ENCODE measurements around the gene SMO. TPM values are rescaled to one million over a fixed set of nuclear protein-coding genes. Genes with fewer than 3 reads are reported as not detected.

Gene SMO
- total and polyA plus RNA-seq, 9 of the 15 experiments (the other 6 are each of a cell fraction or from before 2014, with no cell fraction given), result 0.05 to 0.13 (median 0.10) TPM; not detected in 5

- TF ChIP-seq ZBTB33 (CRISPR knock-in tag; IDR thresholded peaks at IDR 0.05), result peak; percentile 67
- no peak for TF ChIP-seq ZNF780A (CRISPR knock-in tag; IDR thresholded peaks at IDR 0.05)
- no peak for TF ChIP-seq BRCA1 (IDR thresholded peaks at IDR 0.05)
- TF ChIP-seq BRCA1 (CRISPR knock-in tag; IDR thresholded peaks at IDR 0.05), result no peak
- TF ChIP-seq NCOA4 (IDR thresholded peaks at IDR 0.05; ENCODE audit: partially characterized antibody), result no peak
- TF ChIP-seq EP400 (IDR thresholded peaks at IDR 0.05), result no peak
- TF ChIP-seq ZKSCAN1 (IDR thresholded peaks at IDR 0.05; ENCODE audit: low read depth, low read length), result no peak
- TF ChIP-seq TFAP4 (CRISPR knock-in tag; IDR thresholded peaks at IDR 0.05; ENCODE audit: borderline replicate concordance), result peak; percentile 76
- TF ChIP-seq PBX2 (CRISPR knock-in tag; IDR thresholded peaks at IDR 0.05; ENCODE audit: low read depth), result no peak
- no peak for TF ChIP-seq PBX2 (tag; conservative IDR thresholded peaks at IDR 0.05; ENCODE audit: low read depth)
- TF ChIP-seq SIRT6 (IDR thresholded peaks at IDR 0.05; ENCODE audit: low read depth, low read length), result no peak
- TF ChIP-seq SOX6 (IDR thresholded peaks at IDR 0.05), result peak; percentile 54; the same call in 1 of the 2 replicates
- TF ChIP-seq PCBP1 (IDR thresholded peaks at IDR 0.05; ENCODE audit: low read depth, low read length, poor library complexity, severe bottlenecking), result no peak
- TF ChIP-seq MTA3 (IDR thresholded peaks at IDR 0.05; ENCODE audit: borderline replicate concordance), result peak; percentile 45; the same call in 1 of the 2 replicates
- TF ChIP-seq TEAD4 (IDR thresholded peaks at IDR 0.05; ENCODE audit: low read length), result no peak
- no peak for TF ChIP-seq TEAD4 (CRISPR knock-in tag; IDR thresholded peaks at IDR 0.05; ENCODE audit: borderline replicate concordance)
- TF ChIP-seq ETV6 (IDR thresholded peaks at IDR 0.05; ENCODE audit: borderline replicate concordance in 1 of 2, low read depth in 2 of 2, low read length in 1 of 2), result no peak
- no peak for TF ChIP-seq ETV6 (CRISPR knock-in tag; IDR thresholded peaks at IDR 0.05; ENCODE audit: borderline replicate concordance)
- no peak for TF ChIP-seq GABPA (tag; conservative IDR thresholded peaks at IDR 0.05; ENCODE audit: low read depth)
- TF ChIP-seq RHOXF2B (CRISPR knock-in tag; conservative IDR thresholded peaks at IDR 0.05), result no peak
- TF ChIP-seq BACH1 (tag; IDR thresholded peaks at IDR 0.05), result no peak
- no peak for TF ChIP-seq CHAMP1 (IDR thresholded peaks at IDR 0.05)
- TF ChIP-seq TCFL5 (CRISPR knock-in tag; conservative IDR thresholded peaks at IDR 0.05), result no peak
These were observed 25.4 kb downstream of the SMO start (continued) for GRCh38 chr7:129213828-129214227.

Data from K562 (cell line).